H1 (cell line): ENCODE data around the gene RANBP17. TPM values are rescaled to one million over a fixed set of nuclear protein-coding genes. Genes with fewer than 3 reads are reported as not detected.

Source experiments
- CTCF ChIA-PET: fragments of 300-600 bp; sonication (Branson Sonifier 250); formaldehyde crosslinking; loops from one replicate; lab custom pipeline; 2021; ENCODE audit not compliant: partially characterized antibody; lab: Charles Lee
- POLR2A ChIA-PET: fragments of 300-600 bp; sonication (Branson Sonifier 250); formaldehyde crosslinking; loops from one replicate; lab custom pipeline; 2021; ENCODE audit warnings: inconsistent platforms; ENCODE audit not compliant: partially characterized antibody; lab: Charles Lee
- DNase-seq, 2 experiments: peaks; one replicate each; pipeline versions ENCODE4 v3.0.0 to v3.0.0-alpha.2; 2010 to 2022; ENCODE audit warnings: low spot score in 2 of 2, low read depth in 1 of 2, mixed read lengths in 1 of 2
- FAIRE-seq: peaks from 2 replicates; lab custom pipeline; 2011; peaks lifted over from hg19 to GRCh38; lab: Jason Lieb, UNC
- H2AFZ ChIP-seq: 2 replicates; pipeline ENCODE4 v1.8.1; 2012; ENCODE audit warnings: low read length, inconsistent platforms
- H2AK5ac ChIP-seq: 2 replicates; pipeline ENCODE4 v1.6.1; 2013; ENCODE audit warnings: low read depth, low read length
- H2BK120ac ChIP-seq: replicated peaks from 2 replicates; pipeline ENCODE3; 2013; ENCODE audit warnings: low read depth, low read length, inconsistent platforms
- H2BK12ac ChIP-seq: 2 replicates; pipeline ENCODE4 v1.6.1; 2013; ENCODE audit warnings: low read depth, low read length
- H2BK15ac ChIP-seq: 2 replicates; pipeline ENCODE4 v1.6.1; 2013; ENCODE audit warnings: low read length
- H2BK20ac ChIP-seq: 2 replicates; pipeline ENCODE4 v1.6.1; 2013; ENCODE audit warnings: low read length
- H2BK5ac ChIP-seq: 2 replicates; pipeline ENCODE4 v1.6.1; 2013; ENCODE audit warnings: low read depth, low read length
- H3K14ac ChIP-seq: 2 replicates; pipeline ENCODE4 v1.6.1; 2013; ENCODE audit warnings: inconsistent platforms; ENCODE audit not compliant: insufficient read length
- H3K18ac ChIP-seq: 2 replicates; pipeline ENCODE4 v1.6.1; 2013; ENCODE audit warnings: low read length; ENCODE audit errors: extremely low read depth
- H3K23ac ChIP-seq: 2 replicates; pipeline ENCODE4 v1.6.1; 2013; ENCODE audit warnings: inconsistent platforms; ENCODE audit not compliant: insufficient read length
- H3K23me2 ChIP-seq: 2 replicates; pipeline ENCODE4 v1.6.1; 2013; ENCODE audit warnings: low read depth, low read length
- H3K27ac ChIP-seq: 2 replicates; pipeline ENCODE4 v1.6.1; 2011; ENCODE audit warnings: low read depth, low read length, inconsistent platforms
- H3K27me3 ChIP-seq, 4 experiments: replicated peaks in 1 of 4; 1 replicate in 1 of 4; 2 replicates in 3 of 4; pipeline versions ENCODE4 v1.6.1 to v1.8.1; 2011 to 2013; ENCODE audit warnings: low read length in 3 of 4, mild to moderate bottlenecking in 3 of 4, inconsistent platforms in 2 of 4, mixed read lengths in 2 of 4, moderate library complexity in 1 of 4; ENCODE audit not compliant: control insufficient read depth in 3 of 4, insufficient read depth in 3 of 4; ENCODE audit errors: extremely low read depth in 1 of 4
- H3K36me3 ChIP-seq, 4 experiments: 2 replicates each; pipeline versions ENCODE4 v1.6.1 to v1.8.1; 2011 to 2013; ENCODE audit warnings: mild to moderate bottlenecking in 4 of 4, low read length in 3 of 4, moderate library complexity in 2 of 4, control low read depth in 1 of 4, inconsistent platforms in 1 of 4; ENCODE audit not compliant: insufficient read depth in 4 of 4, control insufficient read depth in 2 of 4
- H3K4ac ChIP-seq: replicated peaks from 2 replicates; pipeline ENCODE3; 2013; ENCODE audit warnings: low read length, low read depth, mixed read lengths, inconsistent platforms; ENCODE audit not compliant: insufficient read length
- H3K4me1 ChIP-seq, 4 experiments: replicated peaks in 1 of 4; 1 replicate in 1 of 4; 2 replicates in 3 of 4; pipeline versions ENCODE4 v1.6.1 to v1.8.1; 2011 to 2013; ENCODE audit warnings: low read length in 3 of 4, inconsistent platforms in 2 of 4, mixed read lengths in 1 of 4; ENCODE audit not compliant: insufficient read depth in 4 of 4, control insufficient read depth in 3 of 4
- H3K4me2 ChIP-seq, 2 experiments: 2 replicates each; pipeline versions ENCODE4 v1.6.1 to v1.8.1; 2011 to 2013; ENCODE audit warnings: low read depth in 2 of 2, low read length in 2 of 2, control low read depth in 1 of 2, inconsistent platforms in 1 of 2, mild to moderate bottlenecking in 1 of 2; ENCODE audit not compliant: insufficient read depth in 1 of 2
- H3K4me3 ChIP-seq, 4 experiments: fragments of 200-600, 300-600 bp in 1 of 4; sonication (generic), shearing (Covaris generic), sonication (Bioruptor Twin) in 1 of 4; 2 replicates each; pipeline versions ENCODE4 v1.5.1 to v1.8.1; 2011 to 2016; ENCODE audit warnings: low read length in 4 of 4, low read depth in 3 of 4, control low read depth in 2 of 4, inconsistent platforms in 2 of 4, mild to moderate bottlenecking in 2 of 4, mixed read lengths in 1 of 4, moderate library complexity in 1 of 4; ENCODE audit not compliant: insufficient read depth in 2 of 4; ENCODE audit errors: extremely low read depth in 1 of 4
- H3K56ac ChIP-seq: replicated peaks from 2 replicates; pipeline ENCODE3; 2013; ENCODE audit warnings: low read depth, mild to moderate bottlenecking, mixed read lengths, low read length, inconsistent platforms; ENCODE audit not compliant: insufficient read length
- H3K79me1 ChIP-seq: 2 replicates; pipeline ENCODE4 v1.6.1; 2013; ENCODE audit warnings: low read depth, low read length, control low read depth
- H3K79me2 ChIP-seq, 2 experiments: 2 replicates each; pipeline versions ENCODE4 v1.6.1 to v1.8.1; 2012 to 2013; ENCODE audit warnings: low read length in 2 of 2, mild to moderate bottlenecking in 2 of 2, inconsistent platforms in 1 of 2; ENCODE audit not compliant: insufficient read depth in 2 of 2, control insufficient read depth in 1 of 2
- H3K9ac ChIP-seq, 4 experiments: replicated peaks in 1 of 4; 1 replicate in 1 of 4; 2 replicates in 3 of 4; pipeline versions ENCODE4 v1.6.1 to v1.8.1; 2011 to 2013; ENCODE audit warnings: low read depth in 3 of 4, low read length in 3 of 4, control low read depth in 2 of 4, mild to moderate bottlenecking in 2 of 4, moderate library complexity in 2 of 4, inconsistent platforms in 1 of 4; ENCODE audit errors: extremely low read depth in 1 of 4
- H3K9me3 ChIP-seq, 2 experiments: 2 replicates each; pipeline versions ENCODE4 v1.6.1 to v1.8.1; 2012 to 2013; ENCODE audit warnings: mild to moderate bottlenecking in 2 of 2, moderate library complexity in 2 of 2, control low read depth in 1 of 2, inconsistent platforms in 1 of 2, low read depth in 1 of 2, low read length in 1 of 2, mixed read lengths in 1 of 2; ENCODE audit not compliant: insufficient read depth in 2 of 2
- H4K20me1 ChIP-seq, 2 experiments: replicated peaks in 1 of 2; 2 replicates each; pipeline versions ENCODE3 to v1.8.1; 2011 to 2013; ENCODE audit warnings: inconsistent platforms in 2 of 2, low read length in 2 of 2, mild to moderate bottlenecking in 1 of 2; ENCODE audit not compliant: insufficient read depth in 2 of 2, control insufficient read depth in 1 of 2
- H4K5ac ChIP-seq: 2 replicates; pipeline ENCODE4 v1.6.1; 2013; ENCODE audit warnings: low read length, low read depth, mixed read lengths, inconsistent platforms; ENCODE audit not compliant: insufficient read length
- H4K8ac ChIP-seq: 2 replicates; pipeline ENCODE4 v1.8.0; 2013; ENCODE audit warnings: mild to moderate bottlenecking, moderate library complexity, low read length, inconsistent platforms; ENCODE audit not compliant: insufficient read depth; ENCODE audit errors: extremely low read depth
- H4K91ac ChIP-seq: replicated peaks from 2 replicates; pipeline ENCODE3; 2013; ENCODE audit warnings: low read length, mixed read lengths, inconsistent platforms; ENCODE audit not compliant: insufficient read length
- CBX5 ChIP-seq: fragments of 300-800, 300-1000 bp; sonication (generic); IDR thresholded peaks from 2 replicates; pipeline ENCODE4 v1.7.1; 2016; ENCODE audit warnings: antibody characterized with exemption, low read length, low read depth
- CBX8 ChIP-seq: fragments of 300-800, 300-1000 bp; sonication (generic); IDR thresholded peaks from 2 replicates; pipeline ENCODE4 v1.7.1; 2016; ENCODE audit warnings: low read depth, low read length, borderline replicate concordance
- CHD2 ChIP-seq: IDR thresholded peaks from 2 replicates; pipeline ENCODE4 v1.6.1; 2012; ENCODE audit warnings: low read length, improper control_type of control experiment
- HDAC2 ChIP-seq, 2 experiments: fragments of 300-600 bp in 1 of 2; sonication (generic) in 1 of 2; IDR thresholded peaks; 2 replicates each; pipeline ENCODE4 v1.6.1; 2011 to 2012; ENCODE audit warnings: low read depth in 2 of 2, low read length in 2 of 2, mild to moderate bottlenecking in 2 of 2, moderate library complexity in 2 of 2, borderline replicate concordance in 1 of 2, inconsistent platforms in 1 of 2
- KDM1A ChIP-seq: fragments of 200-600, 300-600 bp; sonication (generic); IDR thresholded peaks from 2 replicates; pipeline ENCODE4 v1.7.1; 2016; ENCODE audit warnings: mild to moderate bottlenecking, low read length, borderline replicate concordance
- KDM4A ChIP-seq: IDR thresholded peaks from one replicate; pipeline ENCODE4 v1.7.1; 2012; ENCODE audit warnings: low read depth, mild to moderate bottlenecking, moderate library complexity, low read length, inconsistent platforms; ENCODE audit not compliant: severe bottlenecking
- RBBP5 ChIP-seq: IDR thresholded peaks from 2 replicates; pipeline ENCODE4 v1.7.1; 2012; ENCODE audit warnings: low read depth, mild to moderate bottlenecking, inconsistent platforms, low read length, moderate library complexity, borderline replicate concordance
- SP1 ChIP-seq: IDR thresholded peaks from 2 replicates; pipeline ENCODE4 v1.6.1; 2011; ENCODE audit warnings: low read depth, low read length
- SRF ChIP-seq: IDR thresholded peaks from 2 replicates; pipeline ENCODE4 v1.6.1; 2011; ENCODE audit warnings: mild to moderate bottlenecking, low read depth, low read length, moderate library complexity
- TAF7 ChIP-seq: optimal IDR thresholded peaks from 2 replicates; pipeline ENCODE3; 2011; ENCODE audit warnings: low read depth, mild to moderate bottlenecking, inconsistent platforms, low read length, moderate library complexity, borderline replicate concordance
- TCF12 ChIP-seq: IDR thresholded peaks from 2 replicates; pipeline ENCODE4 v1.6.1; 2011; ENCODE audit warnings: low read depth, mild to moderate bottlenecking, low read length
- whole genome bisulfite sequencing, 2 experiments: shearing (Covaris generic) in 1 of 2; methylation state at CpG; one replicate each; pipeline versions ENCODE4 v1.1.6 to v1.1.7; 2013 to 2015; ENCODE audit warnings: low lambda C conversion rate in 2 of 2, mixed read lengths in 2 of 2, inconsistent platforms in 1 of 2, low coverage in 1 of 2, missing lambda C conversion rate in 1 of 2; ENCODE audit not compliant: insufficient replicate concordance in 2 of 2, insufficient coverage in 1 of 2, insufficient read length in 1 of 2; ENCODE audit errors: extremely low coverage in 1 of 2, missing lambda C conversion rate in 1 of 2; 5-methylcytosine and 5-hydroxymethylcytosine counted together
- polyA plus RNA-seq, 7 experiments: library from polyadenylated mRNA; depleted of rRNA in 3 of 7; stranded (reverse) in 5 of 7; unstranded in 2 of 7; fragments of >200 nt in 5 of 7; fragments of 200-250 nt in 2 of 7; gene quantifications; 1 replicate in 5 of 7; 2 replicates in 1 of 7; 4 replicates in 1 of 7; pipeline versions ENCODE4 v1.2.1 to v1.2.3, GENCODE V29; 2011 to 2013; ENCODE audit warnings: missing spikeins in 2 of 7, mixed read lengths in 2 of 7
- total RNA-seq: library from RNA; stranded (reverse); fragmentation: NEBNext Ultra II Directional; extraction: Animal tissue kit (Norgen Biotek cat#: 25700); gene quantifications from 2 replicates; pipeline ENCODE4 v1.2.1, GENCODE V29; 2021

The RANBP17 gene
- total and polyA plus RNA-seq, 2 of the 8 experiments (the other 6 are each of a cell fraction or from before 2014, with no cell fraction given) = 8.6 to 21.3 TPM

DNA sequence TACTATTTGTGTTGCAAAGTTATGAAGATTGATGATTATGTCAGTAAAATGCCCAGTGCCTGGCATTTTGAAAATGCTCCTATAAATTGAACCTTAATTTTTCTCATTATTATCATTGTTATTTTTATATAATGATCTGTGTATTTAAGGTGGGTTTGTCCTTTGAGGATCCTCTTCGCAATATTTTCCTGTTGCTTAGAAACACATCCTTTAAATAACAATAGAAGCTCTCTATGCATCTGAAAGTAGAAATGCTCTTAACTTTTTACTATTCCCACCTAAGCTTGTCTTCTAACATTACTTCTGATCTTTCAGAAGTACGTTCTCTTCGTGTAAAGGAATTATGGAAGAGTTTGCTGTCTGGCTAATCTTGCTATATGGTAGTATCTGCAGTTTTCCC, 232.5 kb downstream of the RANBP17 start:
- Histone ChIP-seq H3K14ac (no peak overlapping the region), H4K8ac (no peak overlapping the region), H3K9ac (no peak overlapping the region), H2BK5ac (no peak overlapping the region), H3K4ac (no peak overlapping the region), H4K91ac (no peak overlapping the region), H3K23me2 (no peaks in the 10 kb centered on the region), H3K4me2 (peak overlapping the region in 1 of 2 experiments; percentile 41; a peak in 2 of 4 replicates), H2BK120ac (no peak overlapping the region), H3K36me3 (no peaks in the 10 kb centered on the region; a peak in 1 of 8 replicates), H3K18ac (no peak overlapping the region), H2BK15ac (no peak overlapping the region), H3K4me1 (peaks cover 0 to 5% (median 4%) of the 10 kb centered on the region in 4 experiments; a peak in 3 of 7 replicates), H2AFZ (no peak overlapping the region), H4K20me1 (no peaks in the 10 kb centered on the region), H3K56ac (no peak overlapping the region), H3K79me2 (no peaks in the 10 kb centered on the region), H4K5ac (no peak overlapping the region), H3K27ac (0 out of 2 replicates have a peak overlapping the region, but pooled peaks have one; percentile 49), H3K23ac (no peak overlapping the region), H3K4me3 (no peak overlapping the region; a peak in 1 of 8 replicates), H3K27me3 (no peaks in the 10 kb centered on the region), H2BK20ac (no peak overlapping the region), H3K79me1 (no peaks in the 10 kb centered on the region), H2BK12ac (no peak overlapping the region; the same call in 1 of the 2 replicates), H3K9me3 (peaks cover 0 to 3% of the 10 kb centered on the region in 2 experiments; a peak in 1 of 4 replicates), H2AK5ac (no peak overlapping the region)
- ChIA-PET POLR2A (interaction anchor here (0.6 kb wide), 1 partner anchor 21 kb away, joined by 4 read pairs; no protein-coding TSS in a partner anchor), CTCF (no interaction called here)
- DNase-seq (no peak), FAIRE-seq (no peak)
- WGBS, 2 experiments = 60% methylated on average over 3 of the region's 3 CpGs; no CpG with 5 or more reads in 1 of the 2 experiments
- TF ChIP-seq KDM1A (no peak), CHD2 (no peak), CBX5 (no peak), TCF12 (no peak), RBBP5 (no peak), SRF (no peak), SP1 (no peak), CBX8 (no peak), KDM4A (no peak), HDAC2 (IDR thresholded peaks at IDR 0.05; ENCODE audit: borderline replicate concordance in 1 of 2, low read depth in 2 of 2, low read length in 2 of 2) (no peak), TAF7 (no peak)
